ENCODE results near the gene ACSM4.

- TF ChIP-seq, protein P1, sequence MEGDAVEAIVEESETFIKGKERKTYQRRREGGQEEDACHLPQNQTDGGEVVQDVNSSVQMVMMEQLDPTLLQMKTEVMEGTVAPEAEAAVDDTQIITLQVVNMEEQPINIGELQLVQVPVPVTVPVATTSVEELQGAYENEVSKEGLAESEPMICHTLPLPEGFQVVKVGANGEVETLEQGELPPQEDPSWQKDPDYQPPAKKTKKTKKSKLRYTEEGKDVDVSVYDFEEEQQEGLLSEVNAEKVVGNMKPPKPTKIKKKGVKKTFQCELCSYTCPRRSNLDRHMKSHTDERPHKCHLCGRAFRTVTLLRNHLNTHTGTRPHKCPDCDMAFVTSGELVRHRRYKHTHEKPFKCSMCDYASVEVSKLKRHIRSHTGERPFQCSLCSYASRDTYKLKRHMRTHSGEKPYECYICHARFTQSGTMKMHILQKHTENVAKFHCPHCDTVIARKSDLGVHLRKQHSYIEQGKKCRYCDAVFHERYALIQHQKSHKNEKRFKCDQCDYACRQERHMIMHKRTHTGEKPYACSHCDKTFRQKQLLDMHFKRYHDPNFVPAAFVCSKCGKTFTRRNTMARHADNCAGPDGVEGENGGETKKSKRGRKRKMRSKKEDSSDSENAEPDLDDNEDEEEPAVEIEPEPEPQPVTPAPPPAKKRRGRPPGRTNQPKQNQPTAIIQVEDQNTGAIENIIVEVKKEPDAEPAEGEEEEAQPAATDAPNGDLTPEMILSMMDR (IDR thresholded peaks at IDR 0.05) = no peak
- no peak for TF ChIP-seq POLR2A (IDR thresholded peaks at IDR 0.05)
Observed at GRCh38 chr12:7304456-7304855, 584 bp downstream of the ACSM4 start.

Measured in body of pancreas (tissue), 4 donors.